ENCODE data around the gene CCRL2.

The CCRL2 gene, protein sequence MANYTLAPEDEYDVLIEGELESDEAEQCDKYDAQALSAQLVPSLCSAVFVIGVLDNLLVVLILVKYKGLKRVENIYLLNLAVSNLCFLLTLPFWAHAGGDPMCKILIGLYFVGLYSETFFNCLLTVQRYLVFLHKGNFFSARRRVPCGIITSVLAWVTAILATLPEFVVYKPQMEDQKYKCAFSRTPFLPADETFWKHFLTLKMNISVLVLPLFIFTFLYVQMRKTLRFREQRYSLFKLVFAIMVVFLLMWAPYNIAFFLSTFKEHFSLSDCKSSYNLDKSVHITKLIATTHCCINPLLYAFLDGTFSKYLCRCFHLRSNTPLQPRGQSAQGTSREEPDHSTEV

DNA sequence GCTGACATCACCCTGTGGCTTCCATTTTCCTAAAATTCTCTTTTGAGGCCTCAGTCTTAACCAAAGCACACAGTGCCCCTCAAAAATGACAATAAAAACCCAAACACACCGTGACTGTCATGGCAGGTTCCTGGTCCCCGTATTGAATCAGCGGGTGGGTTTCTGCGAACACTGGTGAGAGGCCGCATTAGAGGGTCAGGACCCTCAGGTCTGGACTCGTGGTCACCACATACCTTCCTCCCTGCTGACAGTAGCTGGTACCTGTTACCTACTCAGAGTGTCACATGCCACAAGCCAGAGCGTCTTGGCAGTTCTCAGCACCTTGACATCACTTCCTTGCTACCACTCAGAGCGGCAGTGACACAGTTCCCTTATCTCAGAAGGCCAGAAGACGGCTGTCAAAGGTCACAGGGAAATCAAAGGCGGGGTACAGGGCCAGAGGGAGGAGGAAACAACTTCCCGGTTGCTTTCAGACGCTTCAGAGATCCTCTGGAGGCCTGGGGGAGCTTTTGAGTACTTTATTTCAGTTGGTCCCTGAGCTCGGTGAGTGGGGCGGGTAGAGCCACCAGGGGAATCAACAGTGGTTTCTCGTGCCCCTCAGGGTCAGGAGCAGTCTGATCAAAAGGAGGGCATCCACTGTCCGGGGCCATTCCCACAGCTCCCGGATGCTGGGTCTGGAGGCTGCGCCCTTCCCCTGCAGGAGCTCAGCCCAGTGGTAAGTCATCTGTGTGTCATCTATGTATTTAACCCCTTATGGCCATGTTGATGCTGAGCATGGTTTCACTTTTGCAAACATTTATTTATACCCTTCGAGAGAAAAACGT lies at the start of gene CCRL2, which contains the start of gene CCR5AS:
Gene CCRL2 (plus strand): TSS at position 472 of the 824 bp plus-strand sequence. CDS start 821 bp downstream, outside the sequence.
Gene CCR5AS (minus strand): TSS at position 279 of the 824 bp plus-strand sequence.
- no peak for DNase-seq

DNA sequence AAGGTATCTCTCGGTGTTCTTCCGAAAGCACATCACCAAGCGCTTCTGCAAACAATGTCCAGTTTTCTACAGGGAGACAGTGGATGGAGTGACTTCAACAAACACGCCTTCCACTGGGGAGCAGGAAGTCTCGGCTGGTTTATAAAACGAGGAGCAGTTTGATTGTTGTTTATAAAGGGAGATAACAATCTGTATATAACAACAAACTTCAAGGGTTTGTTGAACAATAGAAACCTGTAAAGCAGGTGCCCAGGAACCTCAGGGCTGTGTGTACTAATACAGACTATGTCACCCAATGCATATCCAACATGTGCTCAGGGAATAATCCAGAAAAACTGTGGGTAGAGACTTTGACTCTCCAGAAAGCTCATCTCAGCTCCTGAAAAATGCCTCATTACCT lies 48.6 kb upstream of the CCRL2 start:
- DNase-seq = no peak

DNA sequence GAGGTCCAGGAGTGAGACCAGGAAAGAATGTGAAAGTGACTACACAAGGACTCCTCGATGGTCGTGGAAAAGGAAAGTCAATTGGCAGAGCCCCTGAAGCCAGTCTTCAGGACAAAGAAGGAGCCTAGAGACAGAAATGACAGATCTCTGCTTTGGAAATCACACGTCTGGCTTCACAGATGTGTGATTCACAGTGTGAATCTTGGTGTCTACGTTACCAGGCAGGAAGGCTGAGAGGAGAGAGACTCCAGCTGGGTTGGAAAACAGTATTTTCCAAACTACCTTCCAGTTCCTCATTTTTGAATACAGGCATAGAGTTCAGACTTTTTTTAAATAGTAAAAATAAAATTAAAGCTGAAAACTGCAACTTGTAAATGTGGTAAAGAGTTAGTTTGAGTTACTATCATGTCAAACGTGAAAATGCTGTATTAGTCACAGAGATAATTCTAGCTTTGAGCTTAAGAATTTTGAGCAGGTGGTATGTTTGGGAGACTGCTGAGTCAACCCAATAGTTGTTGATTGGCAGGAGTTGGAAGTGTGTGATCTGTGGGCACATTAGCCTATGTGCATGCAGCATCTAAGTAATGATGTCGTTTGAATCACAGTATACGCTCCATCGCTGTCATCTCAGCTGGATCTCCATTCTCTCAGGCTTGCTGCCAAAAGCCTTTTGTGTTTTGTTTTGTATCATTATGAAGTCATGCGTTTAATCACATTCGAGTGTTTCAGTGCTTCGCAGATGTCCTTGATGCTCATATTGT lies 47.1 kb upstream of the CCRL2 start:
- no peak for DNase-seq

DNA sequence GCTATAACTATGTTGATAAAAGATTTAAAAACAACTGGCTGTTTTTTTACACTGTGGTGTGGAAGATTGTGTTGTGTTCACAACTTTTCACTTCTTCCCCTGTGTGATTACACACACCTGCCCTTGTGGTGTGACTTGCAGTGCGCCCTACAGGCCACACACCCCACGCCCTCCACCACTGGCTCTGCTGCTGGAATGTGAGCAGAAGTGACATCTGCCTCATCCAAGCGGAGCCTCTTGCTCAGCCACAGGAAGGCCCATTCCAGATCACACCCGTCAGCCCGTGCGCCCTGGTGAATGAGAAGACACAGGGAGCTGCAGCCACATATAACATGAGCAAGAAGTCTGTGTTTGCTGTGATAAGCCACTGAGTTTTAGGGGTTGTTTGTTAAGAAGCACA lies 46.2 kb upstream of the CCRL2 start:
- DNase-seq = no peak

DNA sequence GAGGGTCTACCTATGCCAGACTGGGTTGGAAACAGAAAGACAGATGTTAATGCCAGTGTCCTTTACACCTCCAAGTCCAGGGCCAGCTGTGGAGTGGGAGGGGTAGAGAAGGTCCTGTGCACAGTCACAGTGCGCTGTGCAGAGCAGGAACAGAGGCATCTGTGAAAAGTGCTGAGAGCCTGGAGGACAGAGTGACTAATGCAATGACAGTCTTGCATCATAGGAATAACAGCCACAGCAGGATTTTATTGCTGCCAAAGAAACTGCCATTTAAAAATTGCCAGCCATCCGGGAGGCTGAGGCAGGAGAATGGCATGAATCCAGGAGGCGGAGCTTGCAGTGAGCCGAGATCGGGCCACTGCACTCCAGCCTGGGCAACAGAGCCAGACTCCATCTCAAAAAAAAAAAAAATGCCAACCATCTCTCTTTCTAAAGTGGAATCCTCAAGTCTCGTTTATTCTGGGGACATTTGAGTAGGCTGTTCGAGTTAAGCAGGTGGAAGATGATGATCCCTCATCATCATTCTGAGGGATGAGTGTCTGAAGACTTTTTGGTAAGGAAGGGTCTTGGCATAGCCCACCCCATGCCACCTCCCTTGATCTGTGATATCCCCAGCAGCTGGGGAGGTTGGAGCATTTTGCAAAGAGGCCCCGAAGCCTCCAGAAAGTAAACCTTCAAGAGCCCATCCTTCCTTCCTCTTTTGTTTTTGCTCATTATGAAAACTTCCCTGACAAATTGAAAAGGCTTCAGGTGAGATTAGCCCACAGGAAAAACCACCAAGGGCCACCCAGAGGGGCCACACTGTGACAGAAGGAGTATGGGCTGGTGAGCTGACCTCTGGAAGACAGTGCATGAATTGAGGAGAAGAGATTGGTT lies 45.4 kb upstream of the CCRL2 start:
- DNase-seq = no peak

DNA sequence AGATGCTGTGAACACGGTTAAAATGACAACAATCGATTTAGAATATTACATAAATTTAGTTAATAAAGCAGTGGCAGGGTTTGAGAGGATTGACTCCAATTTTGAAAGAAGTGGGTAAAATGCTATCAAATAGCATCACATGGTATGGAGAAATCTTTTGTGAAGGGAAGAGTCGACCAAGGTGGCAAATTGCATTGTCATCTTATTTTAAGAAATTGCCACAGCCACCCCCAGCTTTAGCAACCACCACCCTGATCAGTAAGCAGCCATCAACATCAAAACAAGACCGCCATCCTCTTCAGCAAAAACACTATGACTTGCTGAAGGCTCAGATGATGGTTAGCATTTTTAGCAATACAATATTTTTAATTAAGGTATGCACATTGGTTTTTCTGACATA lies 42.0 kb upstream of the CCRL2 start:
- DNase-seq = no peak

DNA sequence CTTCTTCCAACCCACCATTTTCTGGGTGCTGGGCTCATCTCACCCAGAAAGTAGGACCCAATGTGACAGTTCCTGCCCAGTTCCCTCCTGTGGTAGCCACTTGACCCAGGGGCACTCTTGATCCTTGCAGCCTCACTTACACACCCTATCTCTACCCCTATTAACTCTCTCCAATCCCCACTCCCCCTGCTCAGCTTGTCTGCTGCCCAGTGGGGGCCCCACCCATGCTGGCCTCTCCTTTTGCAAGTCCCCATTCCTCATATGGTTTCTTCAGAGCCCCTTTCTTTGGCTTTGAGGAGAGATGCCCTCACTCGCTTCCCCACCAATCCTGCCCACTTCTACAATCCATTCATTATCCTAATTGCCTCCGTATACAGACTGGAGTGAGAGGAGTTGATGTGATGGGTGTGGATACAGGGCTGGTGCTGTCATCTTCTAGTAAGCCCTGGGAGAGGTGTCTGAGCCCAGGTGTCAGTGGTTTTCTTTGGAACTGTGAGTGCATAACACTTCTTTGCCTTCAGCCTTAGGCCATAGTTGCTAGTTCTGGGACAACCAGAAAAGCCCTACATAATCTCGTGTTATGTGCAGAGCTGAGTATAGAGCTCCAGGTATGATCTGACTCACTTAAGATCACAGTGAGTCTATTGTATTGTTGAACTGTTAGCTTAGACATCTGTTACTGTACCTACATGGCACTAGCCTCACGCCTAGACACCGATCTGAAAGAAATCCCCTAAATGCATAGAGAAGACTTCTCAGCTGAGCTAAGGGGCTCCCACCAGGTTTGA lies 41.1 kb upstream of the CCRL2 start:
- DNase-seq = no peak

DNA sequence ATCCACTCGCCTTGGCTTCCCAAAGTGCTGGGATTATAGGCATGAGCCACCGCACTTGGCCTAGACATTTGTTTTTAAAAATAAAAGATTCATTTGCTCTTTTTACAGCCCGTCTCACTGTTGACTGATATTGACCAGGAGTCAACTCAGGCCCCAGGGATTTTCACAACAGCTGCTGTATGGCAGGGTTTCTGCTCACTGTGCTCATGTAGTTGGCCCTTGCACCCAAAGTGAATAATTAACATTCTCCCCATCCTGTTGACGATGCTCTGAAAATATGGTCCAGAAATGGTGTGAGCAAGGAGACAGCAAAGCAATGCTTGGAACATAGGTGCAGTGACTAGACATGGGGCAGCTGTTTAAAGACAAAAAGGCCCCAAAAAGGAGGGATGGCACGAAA lies 39.2 kb upstream of the CCRL2 start:
- DNase-seq = no peak

DNA sequence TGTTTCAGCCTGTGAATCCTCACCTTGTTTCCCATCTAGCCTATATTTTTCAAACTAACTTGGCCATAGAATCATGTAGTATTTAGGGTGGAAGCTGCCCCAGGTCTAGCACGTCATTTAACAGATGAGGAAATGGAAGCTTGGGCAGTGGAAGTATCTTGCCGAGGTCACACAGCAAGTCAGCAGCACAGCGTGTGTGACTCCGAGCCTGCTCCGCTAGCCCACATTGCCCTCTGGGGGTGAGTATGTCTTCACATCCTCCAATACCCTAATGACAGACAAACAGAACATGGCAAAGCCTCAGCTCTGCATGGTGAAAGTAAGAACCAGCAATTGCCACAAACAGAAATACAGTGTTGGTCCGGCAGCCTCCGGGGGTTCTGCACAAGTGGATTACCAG lies 38.5 kb upstream of the CCRL2 start:
- DNase-seq = no peak

DNA sequence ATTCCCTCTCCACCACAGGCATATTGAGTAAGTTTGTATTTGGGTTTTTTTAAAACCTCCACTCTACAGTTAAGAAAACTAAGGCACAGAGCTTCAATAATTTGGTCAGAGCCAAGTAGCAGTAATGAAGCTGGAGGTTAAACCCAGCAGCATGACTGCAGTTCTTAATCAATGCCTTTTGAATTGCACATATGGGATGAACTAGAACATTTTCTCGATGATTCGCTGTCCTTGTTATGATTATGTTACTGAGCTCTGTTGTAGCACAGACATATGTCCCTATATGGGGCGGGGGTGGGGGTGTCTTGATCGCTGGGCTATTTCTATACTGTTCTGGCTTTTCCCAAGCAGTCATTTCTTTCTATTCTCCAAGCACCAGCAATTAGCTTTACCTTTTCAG lies 37.9 kb upstream of the CCRL2 start:
- DNase-seq = no peak

DNA sequence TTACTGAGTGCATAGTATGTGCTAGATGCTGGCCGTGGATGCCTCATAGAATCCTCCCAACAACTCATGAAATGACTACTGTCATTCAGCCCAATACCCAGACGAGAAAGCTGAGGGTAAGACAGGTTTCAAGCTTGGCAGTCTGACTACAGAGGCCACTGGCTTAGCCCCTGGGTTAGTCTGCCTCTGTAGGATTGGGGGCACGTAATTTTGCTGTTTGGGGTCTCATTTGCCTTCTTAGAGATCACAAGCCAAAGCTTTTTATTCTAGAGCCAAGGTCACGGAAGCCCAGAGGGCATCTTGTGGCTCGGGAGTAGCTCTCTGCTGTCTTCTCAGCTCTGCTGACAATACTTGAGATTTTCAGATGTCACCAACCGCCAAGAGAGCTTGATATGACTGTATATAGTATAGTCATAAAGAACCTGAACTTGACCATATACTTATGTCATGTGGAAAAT lies 37.4 kb upstream of the CCRL2 start:
- DNase-seq = no peak

DNA sequence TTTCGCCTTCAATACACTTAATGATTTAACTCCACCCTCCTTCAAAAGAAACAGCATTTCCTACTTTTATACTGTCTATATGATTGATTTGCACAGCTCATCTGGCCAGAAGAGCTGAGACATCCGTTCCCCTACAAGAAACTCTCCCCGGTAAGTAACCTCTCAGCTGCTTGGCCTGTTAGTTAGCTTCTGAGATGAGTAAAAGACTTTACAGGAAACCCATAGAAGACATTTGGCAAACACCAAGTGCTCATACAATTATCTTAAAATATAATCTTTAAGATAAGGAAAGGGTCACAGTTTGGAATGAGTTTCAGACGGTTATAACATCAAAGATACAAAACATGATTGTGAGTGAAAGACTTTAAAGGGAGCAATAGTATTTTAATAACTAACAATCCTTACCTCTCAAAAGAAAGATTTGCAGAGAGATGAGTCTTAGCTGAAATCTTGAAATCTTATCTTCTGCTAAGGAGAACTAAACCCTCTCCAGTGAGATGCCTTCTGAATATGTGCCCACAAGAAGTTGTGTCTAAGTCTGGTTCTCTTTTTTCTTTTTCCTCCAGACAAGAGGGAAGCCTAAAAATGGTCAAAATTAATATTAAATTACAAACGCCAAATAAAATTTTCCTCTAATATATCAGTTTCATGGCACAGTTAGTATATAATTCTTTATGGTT lies 36.1 kb upstream of the CCRL2 start, which contains the start of gene CCR5:
Gene CCR5 (plus strand): TSS at position 108 of the 680 bp plus-strand sequence. CDS start 1,957 bp downstream, outside the sequence.
- no peak for DNase-seq

DNA sequence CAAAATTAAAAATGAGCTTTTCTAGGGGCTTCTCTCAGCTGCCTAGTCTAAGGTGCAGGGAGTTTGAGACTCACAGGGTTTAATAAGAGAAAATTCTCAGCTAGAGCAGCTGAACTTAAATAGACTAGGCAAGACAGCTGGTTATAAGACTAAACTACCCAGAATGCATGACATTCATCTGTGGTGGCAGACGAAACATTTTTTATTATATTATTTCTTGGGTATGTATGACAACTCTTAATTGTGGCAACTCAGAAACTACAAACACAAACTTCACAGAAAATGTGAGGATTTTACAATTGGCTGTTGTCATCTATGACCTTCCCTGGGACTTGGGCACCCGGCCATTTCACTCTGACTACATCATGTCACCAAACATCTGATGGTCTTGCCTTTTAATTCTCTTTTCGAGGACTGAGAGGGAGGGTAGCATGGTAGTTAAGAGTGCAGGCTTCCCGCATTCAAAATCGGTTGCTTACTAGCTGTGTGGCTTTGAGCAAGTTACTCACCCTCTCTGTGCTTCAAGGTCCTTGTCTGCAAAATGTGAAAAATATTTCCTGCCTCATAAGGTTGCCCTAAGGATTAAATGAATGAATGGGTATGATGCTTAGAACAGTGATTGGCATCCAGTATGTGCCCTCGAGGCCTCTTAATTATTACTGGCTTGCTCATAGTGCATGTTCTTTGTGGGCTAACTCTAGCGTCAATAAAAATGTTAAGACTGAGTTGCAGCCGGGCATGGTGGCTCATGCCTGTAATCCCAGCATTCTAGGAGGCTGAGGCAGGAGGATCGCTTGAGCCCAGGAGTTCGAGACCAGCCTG lies 35.3 kb upstream of the CCRL2 start:
- DNase-seq = no peak

DNA sequence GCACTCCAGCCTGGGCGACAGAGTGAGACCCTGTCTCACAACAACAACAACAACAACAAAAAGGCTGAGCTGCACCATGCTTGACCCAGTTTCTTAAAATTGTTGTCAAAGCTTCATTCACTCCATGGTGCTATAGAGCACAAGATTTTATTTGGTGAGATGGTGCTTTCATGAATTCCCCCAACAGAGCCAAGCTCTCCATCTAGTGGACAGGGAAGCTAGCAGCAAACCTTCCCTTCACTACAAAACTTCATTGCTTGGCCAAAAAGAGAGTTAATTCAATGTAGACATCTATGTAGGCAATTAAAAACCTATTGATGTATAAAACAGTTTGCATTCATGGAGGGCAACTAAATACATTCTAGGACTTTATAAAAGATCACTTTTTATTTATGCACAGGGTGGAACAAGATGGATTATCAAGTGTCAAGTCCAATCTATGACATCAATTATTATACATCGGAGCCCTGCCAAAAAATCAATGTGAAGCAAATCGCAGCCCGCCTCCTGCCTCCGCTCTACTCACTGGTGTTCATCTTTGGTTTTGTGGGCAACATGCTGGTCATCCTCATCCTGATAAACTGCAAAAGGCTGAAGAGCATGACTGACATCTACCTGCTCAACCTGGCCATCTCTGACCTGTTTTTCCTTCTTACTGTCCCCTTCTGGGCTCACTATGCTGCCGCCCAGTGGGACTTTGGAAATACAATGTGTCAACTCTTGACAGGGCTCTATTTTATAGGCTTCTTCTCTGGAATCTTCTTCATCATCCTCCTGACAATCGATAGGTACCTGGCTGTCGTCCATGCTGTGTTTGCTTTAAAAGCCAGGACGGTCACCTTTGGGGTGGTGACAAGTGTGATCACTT lies 34.3 kb upstream of the CCRL2 start:
- DNase-seq = no peak

DNA sequence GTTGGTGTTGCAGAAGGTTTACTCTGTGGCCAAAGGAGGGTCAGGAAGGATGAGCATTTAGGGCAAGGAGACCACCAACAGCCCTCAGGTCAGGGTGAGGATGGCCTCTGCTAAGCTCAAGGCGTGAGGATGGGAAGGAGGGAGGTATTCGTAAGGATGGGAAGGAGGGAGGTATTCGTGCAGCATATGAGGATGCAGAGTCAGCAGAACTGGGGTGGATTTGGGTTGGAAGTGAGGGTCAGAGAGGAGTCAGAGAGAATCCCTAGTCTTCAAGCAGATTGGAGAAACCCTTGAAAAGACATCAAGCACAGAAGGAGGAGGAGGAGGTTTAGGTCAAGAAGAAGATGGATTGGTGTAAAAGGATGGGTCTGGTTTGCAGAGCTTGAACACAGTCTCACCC lies 32.3 kb upstream of the CCRL2 start:
- DNase-seq = no peak

DNA sequence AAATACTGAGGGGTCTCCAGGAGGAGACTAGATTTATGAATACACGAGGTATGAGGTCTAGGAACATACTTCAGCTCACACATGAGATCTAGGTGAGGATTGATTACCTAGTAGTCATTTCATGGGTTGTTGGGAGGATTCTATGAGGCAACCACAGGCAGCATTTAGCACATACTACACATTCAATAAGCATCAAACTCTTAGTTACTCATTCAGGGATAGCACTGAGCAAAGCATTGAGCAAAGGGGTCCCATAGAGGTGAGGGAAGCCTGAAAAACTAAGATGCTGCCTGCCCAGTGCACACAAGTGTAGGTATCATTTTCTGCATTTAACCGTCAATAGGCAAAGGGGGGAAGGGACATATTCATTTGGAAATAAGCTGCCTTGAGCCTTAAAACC lies 31.8 kb upstream of the CCRL2 start:
- DNase-seq = no peak

DNA sequence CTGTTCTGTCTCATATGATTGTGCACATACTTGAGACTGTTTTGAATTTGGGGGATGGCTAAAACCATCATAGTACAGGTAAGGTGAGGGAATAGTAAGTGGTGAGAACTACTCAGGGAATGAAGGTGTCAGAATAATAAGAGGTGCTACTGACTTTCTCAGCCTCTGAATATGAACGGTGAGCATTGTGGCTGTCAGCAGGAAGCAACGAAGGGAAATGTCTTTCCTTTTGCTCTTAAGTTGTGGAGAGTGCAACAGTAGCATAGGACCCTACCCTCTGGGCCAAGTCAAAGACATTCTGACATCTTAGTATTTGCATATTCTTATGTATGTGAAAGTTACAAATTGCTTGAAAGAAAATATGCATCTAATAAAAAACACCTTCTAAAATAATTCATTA lies 31.2 kb upstream of the CCRL2 start:
- DNase-seq = no peak

DNA sequence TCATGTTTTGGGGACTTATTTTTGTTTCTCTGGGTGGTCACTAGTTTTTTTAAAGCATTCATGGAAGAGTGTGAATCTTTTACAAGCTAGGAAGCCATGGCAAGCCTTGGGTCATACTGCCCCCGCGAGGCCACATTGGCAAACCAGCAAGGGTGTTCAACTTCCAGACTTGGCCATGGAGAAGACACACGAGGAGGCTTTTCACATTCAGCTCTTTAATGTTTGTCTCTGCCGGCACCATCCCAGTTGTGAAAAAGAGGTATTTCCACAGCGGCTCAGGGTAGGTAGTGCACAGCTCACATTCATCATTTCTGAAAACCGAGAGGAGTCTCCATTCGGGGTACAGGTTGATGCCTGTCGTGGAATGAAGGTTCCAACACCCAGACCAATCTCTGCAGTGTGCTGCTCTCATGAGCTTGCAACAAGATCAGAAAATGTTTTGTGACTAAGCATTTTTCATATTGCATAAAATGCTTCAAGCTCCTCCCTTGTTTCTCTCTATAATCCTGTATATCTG lies 28.6 kb upstream of the CCRL2 start:
- DNase-seq = no peak
